ENCODE data around the gene LRFN3.

DNA sequence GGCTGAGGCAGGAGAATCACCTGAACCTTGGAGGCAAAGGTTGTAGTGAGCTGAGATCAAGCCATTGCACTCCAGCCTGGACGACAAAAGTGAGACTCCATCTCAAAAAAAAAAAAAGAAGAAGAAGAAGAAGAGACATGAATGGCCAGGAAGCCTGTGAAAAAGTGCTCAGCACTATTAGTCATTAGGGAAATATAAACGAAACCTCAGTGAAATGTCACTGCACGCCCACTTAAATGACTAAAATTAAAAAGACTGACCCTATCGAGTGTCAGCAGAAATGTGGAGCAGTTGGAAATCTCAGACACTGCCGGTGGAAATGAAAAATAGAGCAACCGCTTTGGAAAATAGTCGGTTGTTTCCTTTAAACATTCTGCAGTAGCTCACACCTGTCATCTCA, 22.6 kb upstream of the LRFN3 start:
- TF ChIP-seq, protein P1, sequence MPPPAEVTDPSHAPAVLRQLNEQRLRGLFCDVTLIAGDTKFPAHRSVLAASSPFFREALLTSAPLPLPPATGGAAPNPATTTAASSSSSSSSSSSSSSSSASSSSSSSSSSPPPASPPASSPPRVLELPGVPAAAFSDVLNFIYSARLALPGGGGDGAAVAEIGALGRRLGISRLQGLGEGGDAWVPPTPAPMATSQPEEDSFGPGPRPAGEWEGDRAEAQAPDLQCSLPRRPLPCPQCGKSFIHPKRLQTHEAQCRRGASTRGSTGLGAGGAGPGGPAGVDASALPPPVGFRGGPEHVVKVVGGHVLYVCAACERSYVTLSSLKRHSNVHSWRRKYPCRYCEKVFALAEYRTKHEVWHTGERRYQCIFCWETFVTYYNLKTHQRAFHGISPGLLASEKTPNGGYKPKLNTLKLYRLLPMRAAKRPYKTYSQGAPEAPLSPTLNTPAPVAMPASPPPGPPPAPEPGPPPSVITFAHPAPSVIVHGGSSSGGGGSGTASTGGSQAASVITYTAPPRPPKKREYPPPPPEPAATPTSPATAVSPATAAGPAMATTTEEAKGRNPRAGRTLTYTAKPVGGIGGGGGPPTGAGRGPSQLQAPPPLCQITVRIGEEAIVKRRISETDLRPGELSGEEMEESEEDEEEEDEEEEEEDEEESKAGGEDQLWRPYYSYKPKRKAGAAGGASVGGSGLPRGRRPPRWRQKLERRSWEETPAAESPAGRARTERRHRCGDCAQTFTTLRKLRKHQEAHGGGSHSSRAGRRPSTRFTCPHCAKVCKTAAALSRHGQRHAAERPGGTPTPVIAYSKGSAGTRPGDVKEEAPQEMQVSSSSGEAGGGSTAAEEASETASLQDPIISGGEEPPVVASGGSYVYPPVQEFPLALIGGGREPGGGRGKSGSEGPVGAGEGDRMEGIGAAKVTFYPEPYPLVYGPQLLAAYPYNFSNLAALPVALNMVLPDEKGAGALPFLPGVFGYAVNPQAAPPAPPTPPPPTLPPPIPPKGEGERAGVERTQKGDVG (CRISPR knock-in tag; IDR thresholded peaks at IDR 0.05), result no peak
- TF ChIP-seq, protein P2, sequence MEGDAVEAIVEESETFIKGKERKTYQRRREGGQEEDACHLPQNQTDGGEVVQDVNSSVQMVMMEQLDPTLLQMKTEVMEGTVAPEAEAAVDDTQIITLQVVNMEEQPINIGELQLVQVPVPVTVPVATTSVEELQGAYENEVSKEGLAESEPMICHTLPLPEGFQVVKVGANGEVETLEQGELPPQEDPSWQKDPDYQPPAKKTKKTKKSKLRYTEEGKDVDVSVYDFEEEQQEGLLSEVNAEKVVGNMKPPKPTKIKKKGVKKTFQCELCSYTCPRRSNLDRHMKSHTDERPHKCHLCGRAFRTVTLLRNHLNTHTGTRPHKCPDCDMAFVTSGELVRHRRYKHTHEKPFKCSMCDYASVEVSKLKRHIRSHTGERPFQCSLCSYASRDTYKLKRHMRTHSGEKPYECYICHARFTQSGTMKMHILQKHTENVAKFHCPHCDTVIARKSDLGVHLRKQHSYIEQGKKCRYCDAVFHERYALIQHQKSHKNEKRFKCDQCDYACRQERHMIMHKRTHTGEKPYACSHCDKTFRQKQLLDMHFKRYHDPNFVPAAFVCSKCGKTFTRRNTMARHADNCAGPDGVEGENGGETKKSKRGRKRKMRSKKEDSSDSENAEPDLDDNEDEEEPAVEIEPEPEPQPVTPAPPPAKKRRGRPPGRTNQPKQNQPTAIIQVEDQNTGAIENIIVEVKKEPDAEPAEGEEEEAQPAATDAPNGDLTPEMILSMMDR (IDR thresholded peaks at IDR 0.05 in 2 of 3, conservative IDR thresholded peaks at IDR 0.05 in 1 of 3; ENCODE audit: control insufficient read depth in 2 of 3, extremely low read depth in 1 of 3, insufficient read depth in 1 of 3, low read depth in 3 of 3, low read length in 3 of 3), result no peak
- TF ChIP-seq POLR2AphosphoS5 (IDR thresholded peaks at IDR 0.05; ENCODE audit: low read length), result no peak
- TF ChIP-seq, protein P3, sequence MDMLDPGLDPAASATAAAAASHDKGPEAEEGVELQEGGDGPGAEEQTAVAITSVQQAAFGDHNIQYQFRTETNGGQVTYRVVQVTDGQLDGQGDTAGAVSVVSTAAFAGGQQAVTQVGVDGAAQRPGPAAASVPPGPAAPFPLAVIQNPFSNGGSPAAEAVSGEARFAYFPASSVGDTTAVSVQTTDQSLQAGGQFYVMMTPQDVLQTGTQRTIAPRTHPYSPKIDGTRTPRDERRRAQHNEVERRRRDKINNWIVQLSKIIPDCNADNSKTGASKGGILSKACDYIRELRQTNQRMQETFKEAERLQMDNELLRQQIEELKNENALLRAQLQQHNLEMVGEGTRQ (IDR thresholded peaks at IDR 0.05; ENCODE audit: borderline replicate concordance, low read depth, low read length), result no peak
- TF ChIP-seq, protein P4, sequence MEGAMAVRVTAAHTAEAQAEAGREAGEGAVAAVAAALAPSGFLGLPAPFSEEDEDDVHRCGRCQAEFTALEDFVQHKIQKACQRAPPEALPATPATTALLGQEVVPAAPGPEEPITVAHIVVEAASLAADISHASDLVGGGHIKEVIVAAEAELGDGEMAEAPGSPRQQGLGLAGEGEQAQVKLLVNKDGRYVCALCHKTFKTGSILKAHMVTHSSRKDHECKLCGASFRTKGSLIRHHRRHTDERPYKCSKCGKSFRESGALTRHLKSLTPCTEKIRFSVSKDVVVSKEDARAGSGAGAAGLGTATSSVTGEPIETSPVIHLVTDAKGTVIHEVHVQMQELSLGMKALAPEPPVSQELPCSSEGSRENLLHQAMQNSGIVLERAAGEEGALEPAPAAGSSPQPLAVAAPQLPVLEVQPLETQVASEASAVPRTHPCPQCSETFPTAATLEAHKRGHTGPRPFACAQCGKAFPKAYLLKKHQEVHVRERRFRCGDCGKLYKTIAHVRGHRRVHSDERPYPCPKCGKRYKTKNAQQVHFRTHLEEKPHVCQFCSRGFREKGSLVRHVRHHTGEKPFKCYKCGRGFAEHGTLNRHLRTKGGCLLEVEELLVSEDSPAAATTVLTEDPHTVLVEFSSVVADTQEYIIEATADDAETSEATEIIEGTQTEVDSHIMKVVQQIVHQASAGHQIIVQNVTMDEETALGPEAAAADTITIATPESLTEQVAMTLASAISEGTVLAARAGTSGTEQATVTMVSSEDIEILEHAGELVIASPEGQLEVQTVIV (IDR thresholded peaks at IDR 0.05; ENCODE audit: borderline replicate concordance, partially characterized antibody), result no peak
- TF ChIP-seq CREB1 (IDR thresholded peaks at IDR 0.05; ENCODE audit: low read depth), result 0 out of 2 replicates have a peak, but pooled peaks have one; percentile 19

All from GM12878 (cell line).